GM18526 (cell line): ENCODE data around the gene SPAG6.

Experiments
- POLR2A ChIP-seq: IDR thresholded peaks from 3 replicates; pipeline ENCODE4 v1.6.1; 2011; ENCODE audit not compliant: insufficient read length; ENCODE audit errors: extremely low read depth

SPAG6 gene

GRCh38 chr10:22370320-22370719, 25.0 kb downstream of the SPAG6 start:
- TF ChIP-seq POLR2A = no peak

DNA sequence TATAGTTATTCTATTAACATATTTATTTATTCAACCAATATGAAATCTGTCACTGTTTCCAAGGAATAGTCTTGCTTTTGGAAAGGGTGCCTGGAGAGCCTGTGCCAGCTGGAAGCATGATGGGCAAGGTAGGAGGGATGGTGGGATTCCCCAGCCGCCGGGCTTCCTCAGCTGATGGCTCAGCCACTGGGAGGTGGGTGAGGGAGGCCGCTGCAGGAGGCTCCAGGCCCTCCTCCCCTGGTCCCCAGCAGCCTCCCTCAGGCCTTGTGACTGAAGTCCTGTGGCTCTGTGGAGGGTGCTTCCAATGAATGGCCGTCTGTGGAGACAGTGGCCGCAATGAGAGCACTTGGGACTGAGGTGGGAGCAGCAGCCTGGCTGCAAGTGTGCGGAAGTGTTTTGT, 27.0 kb downstream of the SPAG6 start:
- TF ChIP-seq POLR2A = no peak

DNA sequence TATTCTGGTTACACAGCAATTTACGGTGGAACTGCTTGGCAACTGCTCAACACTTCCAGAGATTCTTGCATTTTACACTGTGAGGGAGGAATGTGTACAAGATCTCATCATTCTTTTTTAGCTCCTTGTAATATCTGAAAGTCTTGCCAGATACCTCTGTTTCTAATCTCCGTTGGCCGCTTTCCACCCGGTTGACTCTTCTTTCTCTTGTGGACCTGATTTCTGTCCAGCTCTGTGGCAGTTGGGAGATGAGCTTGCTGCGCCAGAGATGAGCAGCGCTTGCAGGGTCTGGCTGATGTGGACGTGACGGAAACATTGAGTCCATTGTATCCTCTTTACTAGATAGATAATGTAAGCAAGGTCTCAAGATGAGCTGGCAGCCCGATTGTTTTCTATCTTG, 27.6 kb downstream of the SPAG6 start:
- no peak for TF ChIP-seq POLR2A

GRCh38 chr10:22374489-22375126, 29.3 kb downstream of the SPAG6 start:
- TF ChIP-seq POLR2A = no peak

DNA sequence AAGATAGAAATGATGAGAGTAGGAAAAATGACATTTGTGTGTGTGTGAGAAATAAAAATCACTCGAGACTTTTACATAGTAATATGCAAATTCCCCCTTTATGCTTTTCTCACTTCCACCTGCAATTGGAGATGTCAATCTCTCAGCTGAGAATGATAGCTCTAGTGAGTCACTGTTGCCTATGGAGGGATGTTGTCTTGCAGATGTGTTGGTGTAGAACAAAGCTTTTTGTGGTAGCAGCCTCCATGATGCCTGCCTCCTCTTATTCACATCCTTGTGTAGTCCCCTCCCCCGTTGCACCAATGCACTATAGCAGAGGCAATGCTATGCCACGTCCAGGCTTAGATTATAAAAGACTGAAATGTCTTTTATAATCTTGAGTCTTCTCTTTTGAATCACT, 33.8 kb downstream of the SPAG6 start:
- no peak for TF ChIP-seq POLR2A

GRCh38 chr10:22381262-22381661, 36.0 kb downstream of the SPAG6 start:
- TF ChIP-seq POLR2A = no peak

GRCh38 chr10:22386503-22386902, 41.2 kb downstream of the SPAG6 start:
- TF ChIP-seq POLR2A = no peak

- no peak for TF ChIP-seq POLR2A
These were observed 44.7 kb downstream of the SPAG6 start for GRCh38 chr10:22389856-22390589.

- TF ChIP-seq POLR2A = no peak
These were observed 46.3 kb downstream of the SPAG6 start for GRCh38 chr10:22391600-22391999.

- no peak for TF ChIP-seq POLR2A
These were observed 65.1 kb downstream of the SPAG6 start for GRCh38 chr10:22410394-22410793.

- TF ChIP-seq POLR2A = no peak
These were observed 65.5 kb downstream of the SPAG6 start for GRCh38 chr10:22410846-22411245.

DNA sequence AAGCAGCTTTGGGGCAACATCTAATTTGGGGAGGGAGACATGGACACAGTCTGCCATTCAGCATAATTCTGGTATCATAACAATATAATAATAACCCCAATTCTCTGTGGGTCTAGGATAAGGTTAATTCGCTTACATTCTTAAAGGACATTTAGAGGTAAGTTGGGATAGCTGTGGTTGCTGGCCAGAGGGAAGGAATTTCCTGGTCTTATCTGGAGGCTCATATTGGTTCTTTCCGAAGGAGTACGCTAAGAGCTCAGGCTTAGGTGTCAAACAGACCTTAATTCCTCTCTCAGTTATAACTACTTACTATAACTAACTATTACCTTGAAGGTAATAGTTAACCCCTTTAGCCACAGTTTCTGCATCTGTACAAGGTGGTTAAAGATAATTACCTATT, 68.8 kb downstream of the SPAG6 start:
- no peak for TF ChIP-seq POLR2A

GRCh38 chr10:22415072-22415471, 69.8 kb downstream of the SPAG6 start:
- TF ChIP-seq POLR2A = no peak

DNA sequence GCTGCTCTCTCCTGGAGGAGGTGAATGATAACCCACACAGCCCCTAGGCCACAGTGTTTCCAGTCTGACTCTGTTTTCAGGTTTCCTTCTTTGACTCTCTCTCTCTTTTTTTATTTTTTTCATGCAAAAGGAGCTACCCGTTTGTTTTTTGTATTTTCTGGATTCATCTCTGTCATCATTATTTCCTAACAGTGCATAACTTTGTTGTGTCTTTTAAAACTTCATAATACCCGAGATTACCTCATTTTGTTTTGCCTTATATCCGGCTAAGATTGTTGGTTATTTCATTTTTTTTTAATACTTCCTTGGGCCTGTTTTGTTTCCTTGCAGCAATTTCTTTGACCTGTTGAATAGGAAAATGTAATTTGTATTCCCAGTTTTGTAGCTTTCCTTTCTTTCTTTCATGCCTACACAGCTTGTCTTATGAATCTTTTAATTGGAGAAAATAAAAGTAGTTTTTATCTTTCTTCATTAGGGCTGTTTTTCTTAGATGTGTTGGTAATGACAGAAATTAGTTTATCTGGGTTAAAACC, 72.5 kb downstream of the SPAG6 start:
- no peak for TF ChIP-seq POLR2A

GRCh38 chr10:22420787-22421517, 75.7 kb downstream of the SPAG6 start:
- no peak for TF ChIP-seq POLR2A

DNA sequence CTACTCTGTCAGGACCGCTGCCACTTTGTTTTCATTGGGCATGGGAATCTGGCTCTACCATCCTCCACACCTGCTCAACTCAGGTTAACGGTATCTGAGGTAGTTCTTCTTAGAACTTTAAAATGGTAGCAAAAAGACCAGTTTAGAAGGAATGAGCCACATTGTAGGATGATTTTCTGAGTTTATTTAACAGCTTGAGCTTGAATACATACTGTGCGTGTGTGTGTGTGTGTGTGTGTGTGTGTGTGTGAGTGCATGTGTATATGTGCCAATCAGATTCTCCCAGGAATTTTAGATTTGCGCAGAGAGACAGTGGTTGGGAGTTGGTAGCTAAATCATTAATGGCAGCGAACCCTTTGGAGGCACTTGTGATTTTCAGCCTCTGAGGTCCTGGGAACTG, 81.4 kb downstream of the SPAG6 start:
- no peak for TF ChIP-seq POLR2A
